ENCODE measurements around the gene TESK2.

- TF ChIP-seq ZNF18 (CRISPR knock-in tag; IDR thresholded peaks at IDR 0.05; ENCODE audit: insufficient replicate concordance) = peak; percentile 78
- TF ChIP-seq ZNF276 (CRISPR knock-in tag; IDR thresholded peaks at IDR 0.05; ENCODE audit: low read depth) = peak; percentile 85; the same call in 1 of the 2 replicates
- TF ChIP-seq ARNT (IDR thresholded peaks at IDR 0.05) = no peak
- peak in 1 of 2 experiments; percentile 89; a peak in 2 of 4 replicates for TF ChIP-seq ATF4 (CRISPR knock-in tag; IDR thresholded peaks at IDR 0.05)
- no peak; the same call in none of the 2 replicates for TF ChIP-seq STAT6 (CRISPR knock-in tag; IDR thresholded peaks at IDR 0.05; ENCODE audit: borderline replicate concordance)
- peak; percentile 61 for TF ChIP-seq JUN (CRISPR knock-in tag; IDR thresholded peaks at IDR 0.05)
- peak; percentile 51 for TF ChIP-seq NR2C2 (CRISPR knock-in tag; IDR thresholded peaks at IDR 0.05; ENCODE audit: borderline replicate concordance)
- no peak; the same call in 1 of the 2 replicates for TF ChIP-seq RFX5 (IDR thresholded peaks at IDR 0.05; ENCODE audit: low read depth, low read length)
- no peak for TF ChIP-seq STAG1 (CRISPR knock-in tag; IDR thresholded peaks at IDR 0.05)
- no peak for TF ChIP-seq TCF7L2 (IDR thresholded peaks at IDR 0.05; ENCODE audit: low read depth, low read length)
- TF ChIP-seq ZNF574 (CRISPR knock-in tag; IDR thresholded peaks at IDR 0.05) = peak; percentile 76
- TF ChIP-seq CTCF (CRISPR knock-in tag; IDR thresholded peaks at IDR 0.05) = peak; percentile 47
- TF ChIP-seq ZNF280D (CRISPR knock-in tag; IDR thresholded peaks at IDR 0.05) = peak; percentile 69
Measured at GRCh38 chr1:45521413-45522323, 30.7 kb upstream of the TESK2 start, which contains the start of gene PRDX1.
